LoVo (cell line): ENCODE results near the gene PLCXD3.
"Not testable (repeated sequence)": the region's sequence is repeated elsewhere in the genome, so short reads cannot be mapped to it uniquely, and the experiment has no call there.

Experiments used
- DNase-seq: peaks from one replicate; pipeline ENCODE4 v3.0.0-alpha.2; 2016; ENCODE audit warnings: low spot score

PLCXD3 gene

GRCh38 chr5:41493490-41494126 lies 16.8 kb downstream of the PLCXD3 start:
- DNase-seq = not testable (repeated sequence)

- DNase-seq = no peak
Measured at GRCh38 chr5:41485533-41485932, 24.9 kb downstream of the PLCXD3 start.

- no peak for DNase-seq
Measured at GRCh38 chr5:41482715-41483114, 27.7 kb downstream of the PLCXD3 start.

GRCh38 chr5:41482173-41482572 lies 28.2 kb downstream of the PLCXD3 start:
- no peak for DNase-seq

GRCh38 chr5:41471571-41472208 lies 38.7 kb downstream of the PLCXD3 start:
- not testable (repeated sequence) for DNase-seq

GRCh38 chr5:41465493-41466171 lies 44.8 kb downstream of the PLCXD3 start:
- no peak for DNase-seq

- no peak for DNase-seq
Measured at GRCh38 chr5:41459557-41459956, 50.8 kb downstream of the PLCXD3 start.

GRCh38 chr5:41457094-41457493 lies 53.3 kb downstream of the PLCXD3 start:
- no peak for DNase-seq

GRCh38 chr5:41452506-41452905 lies 57.9 kb downstream of the PLCXD3 start:
- no peak for DNase-seq

GRCh38 chr5:41447650-41448510 lies 62.5 kb downstream of the PLCXD3 start:
- no peak for DNase-seq

- DNase-seq = no peak
Measured at GRCh38 chr5:41445937-41446563, 64.4 kb downstream of the PLCXD3 start.

- no peak for DNase-seq
Measured at GRCh38 chr5:41435276-41435675, 75.1 kb downstream of the PLCXD3 start.

GRCh38 chr5:41433552-41434181 lies 76.7 kb downstream of the PLCXD3 start:
- no peak for DNase-seq

GRCh38 chr5:41432481-41433253 lies 77.7 kb downstream of the PLCXD3 start:
- DNase-seq = no peak

GRCh38 chr5:41427505-41427904 lies 82.9 kb downstream of the PLCXD3 start:
- DNase-seq = no peak

GRCh38 chr5:41425736-41426135 lies 84.7 kb downstream of the PLCXD3 start:
- DNase-seq = no peak

- DNase-seq = no peak
Measured at GRCh38 chr5:41420492-41421067, 89.8 kb downstream of the PLCXD3 start.

- DNase-seq = no peak
Measured at GRCh38 chr5:41418220-41419031, 92.0 kb downstream of the PLCXD3 start.

GRCh38 chr5:41416336-41416735 lies 94.1 kb downstream of the PLCXD3 start:
- no peak for DNase-seq
